Measurements from ENCODE around the gene SLC26A1.
"Not testable (repeated sequence)": the region's sequence is repeated elsewhere in the genome, so short reads cannot be mapped to it uniquely, and the experiment has no call there.

The SLC26A1 gene

DNA sequence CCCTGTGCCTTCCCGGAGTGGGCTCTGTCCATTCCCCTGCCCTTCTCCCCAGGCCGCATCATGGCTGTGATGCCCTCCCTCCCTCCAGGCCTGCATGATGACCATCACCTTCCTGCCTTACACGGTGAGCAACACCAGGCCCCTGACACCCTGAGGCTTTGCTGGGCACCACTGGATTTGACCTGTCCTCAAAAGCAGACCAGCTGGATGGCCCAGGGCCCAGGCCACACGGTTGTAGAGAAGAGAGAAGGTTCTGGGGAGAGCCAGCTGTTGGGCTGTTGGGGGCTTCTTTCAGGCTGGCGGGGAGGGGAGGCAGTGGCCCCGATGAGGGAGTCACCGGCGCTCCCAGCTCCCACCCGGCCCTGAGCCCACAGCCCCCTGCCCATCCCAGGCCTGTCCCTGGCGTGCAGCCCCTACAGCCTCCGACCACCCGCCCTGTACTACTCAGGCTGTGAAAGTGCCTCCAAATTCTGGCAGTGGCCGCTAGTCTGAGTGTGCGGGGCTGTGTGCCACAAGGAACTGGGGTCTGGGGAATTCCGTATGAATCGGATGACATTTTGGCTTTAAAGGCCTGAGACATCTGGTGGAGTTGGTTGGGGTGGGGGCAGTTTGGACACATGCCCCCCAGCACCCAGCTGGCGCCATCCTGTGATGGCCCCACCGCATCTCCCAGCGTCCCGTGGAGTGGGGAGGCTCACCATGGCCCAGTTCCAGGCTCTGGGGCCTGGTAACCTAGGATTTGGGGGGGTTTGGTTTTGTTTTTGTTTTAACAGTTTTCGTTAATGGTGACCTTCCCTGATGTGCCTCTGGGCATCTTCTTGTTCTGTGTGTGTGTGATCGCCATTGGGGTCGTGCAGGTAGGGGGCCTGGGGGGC lies 41.4 kb downstream of the SLC26A1 start:
- DNase-seq = no peak

DNA sequence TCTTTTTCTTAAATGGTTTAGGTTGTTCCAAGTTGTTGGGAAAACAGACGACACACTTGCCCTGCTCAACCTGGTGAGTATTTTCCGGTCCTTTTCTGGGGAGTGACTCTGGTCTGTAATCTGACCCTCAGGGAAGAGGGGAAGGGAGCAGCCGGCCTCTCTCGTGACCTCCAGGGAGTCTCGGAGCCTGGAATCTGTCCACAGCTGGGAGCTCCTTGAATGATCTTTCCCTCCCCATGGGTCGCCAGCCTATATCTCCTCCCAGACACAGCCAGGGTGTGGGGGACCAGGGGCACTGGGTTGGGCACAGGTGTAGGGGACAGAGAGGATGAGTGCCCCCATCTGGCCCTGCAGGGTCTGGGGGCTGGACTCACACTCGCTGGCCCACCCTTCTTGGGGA lies 42.0 kb downstream of the SLC26A1 start:
- no peak for DNase-seq

DNA sequence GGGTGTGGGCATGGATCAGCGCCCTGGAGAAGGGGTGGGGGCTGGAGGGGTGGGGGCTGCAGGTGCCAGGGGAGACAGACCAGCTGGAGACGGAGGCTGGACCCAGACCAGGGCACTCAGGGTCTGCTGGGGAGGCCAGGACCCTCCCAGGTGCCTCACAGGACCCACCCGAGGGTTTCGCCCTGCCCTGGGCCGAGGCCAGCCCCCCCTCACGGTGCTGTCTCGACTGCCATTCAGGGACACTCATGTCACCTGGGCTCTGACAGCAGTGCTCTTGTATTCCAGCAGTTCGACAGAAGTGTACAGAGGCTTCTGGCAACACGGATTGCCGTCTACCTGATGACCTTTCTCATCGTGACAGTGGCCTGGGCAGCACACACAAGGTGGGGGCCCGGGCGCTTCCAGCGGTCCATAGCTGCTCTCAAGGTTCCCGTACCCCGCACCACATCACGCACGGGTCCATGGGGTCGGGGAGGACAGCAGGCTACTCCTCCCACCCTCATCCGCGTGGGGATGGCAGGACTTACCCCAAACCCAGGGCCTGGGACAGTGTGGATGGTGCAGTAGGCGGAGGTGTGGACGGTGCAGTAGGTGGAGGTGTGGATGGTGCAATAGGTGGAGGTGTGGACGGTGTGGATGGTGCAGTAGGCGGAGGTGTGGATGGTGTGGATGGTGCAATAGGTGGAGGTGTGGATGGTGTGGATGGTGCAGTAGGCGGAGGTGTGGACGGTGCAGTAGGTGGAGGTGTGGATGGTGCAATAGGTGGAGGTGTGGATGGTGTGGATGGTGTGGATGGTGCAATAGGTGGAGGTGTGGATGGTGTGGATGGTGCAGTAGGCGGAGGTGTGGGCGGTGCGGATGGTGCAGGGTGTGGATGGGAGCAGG lies 42.8 kb downstream of the SLC26A1 start:
- no peak for DNase-seq

DNA sequence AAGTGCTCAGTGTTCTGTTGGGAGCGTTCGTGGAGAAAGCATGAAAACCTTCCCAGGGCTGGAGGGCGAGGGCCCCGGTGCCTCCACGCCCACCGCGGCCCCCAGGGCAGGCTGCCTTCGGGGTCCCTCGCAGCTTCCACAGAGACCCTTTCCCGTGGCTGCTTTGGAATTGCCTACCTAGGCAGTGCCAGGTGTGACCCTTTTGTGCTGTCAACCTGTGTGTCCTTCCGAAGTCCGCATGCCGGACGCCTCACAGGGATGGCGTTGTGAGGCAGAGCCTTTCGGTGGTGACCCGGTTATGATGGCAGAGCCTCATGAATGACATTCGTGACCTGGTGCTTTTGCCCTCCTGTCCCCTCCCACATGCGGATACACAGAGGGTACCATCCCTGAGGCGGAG lies 43.5 kb downstream of the SLC26A1 start:
- DNase-seq = no peak

DNA sequence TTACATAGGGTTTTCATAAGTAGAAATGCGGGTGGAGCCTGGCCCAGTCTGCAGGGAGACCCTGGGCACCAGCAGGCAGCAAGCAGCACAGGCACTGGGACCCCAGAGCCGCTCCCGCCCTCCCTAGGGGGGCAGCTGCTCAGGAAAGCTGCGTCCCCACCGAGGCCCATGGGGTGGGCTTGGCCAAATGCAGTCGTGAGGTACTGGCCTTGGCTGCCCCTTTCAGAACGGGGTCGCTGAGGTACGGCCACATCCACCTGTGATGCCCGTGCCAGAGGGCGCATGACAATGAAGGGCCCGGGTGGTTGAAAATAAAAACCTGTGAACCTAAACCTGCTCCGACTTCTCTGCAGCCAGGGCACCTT lies 44.3 kb downstream of the SLC26A1 start:
- DNase-seq = no peak

DNA sequence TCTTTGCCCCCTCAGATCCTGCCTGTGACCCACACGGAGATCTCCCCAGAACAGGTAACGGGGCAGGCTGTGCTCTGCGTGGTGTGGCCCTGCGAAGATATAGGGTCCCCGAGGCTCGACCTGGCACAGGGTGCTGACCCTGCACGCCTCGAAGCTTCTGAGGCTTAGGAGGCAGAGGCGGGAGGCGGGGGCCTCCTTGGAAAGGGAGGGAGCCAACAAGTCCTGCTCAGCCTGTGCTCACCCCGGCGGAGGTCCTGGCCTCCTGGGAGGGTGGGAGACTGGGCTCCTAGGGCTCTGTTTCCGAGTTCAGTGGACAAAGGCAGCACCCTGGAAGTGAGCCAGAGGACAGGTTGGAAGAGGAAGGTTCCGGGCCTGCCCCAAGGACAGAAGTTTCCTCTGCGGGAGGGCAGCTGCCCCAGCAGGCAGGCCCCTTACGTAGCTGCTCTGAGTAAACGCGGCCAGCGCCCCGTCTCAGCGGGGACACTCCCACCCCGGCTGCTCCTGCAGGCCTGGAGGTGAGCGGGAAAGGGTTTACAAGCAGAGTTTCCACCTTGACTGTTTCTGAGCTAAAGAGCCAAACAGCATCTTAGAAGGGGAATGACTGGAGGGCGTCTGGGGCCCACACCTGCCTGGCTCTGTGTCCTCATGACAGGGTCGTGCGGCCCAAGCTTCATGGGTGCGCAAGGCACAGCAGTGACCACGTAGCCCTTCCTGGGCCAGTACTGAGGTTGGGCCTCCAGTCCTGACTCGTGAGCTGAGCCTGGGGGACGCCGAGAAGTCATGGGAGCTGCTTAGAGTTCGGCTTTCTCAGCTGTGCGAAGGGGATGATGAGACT lies 44.9 kb downstream of the SLC26A1 start:
- DNase-seq = no peak

DNA sequence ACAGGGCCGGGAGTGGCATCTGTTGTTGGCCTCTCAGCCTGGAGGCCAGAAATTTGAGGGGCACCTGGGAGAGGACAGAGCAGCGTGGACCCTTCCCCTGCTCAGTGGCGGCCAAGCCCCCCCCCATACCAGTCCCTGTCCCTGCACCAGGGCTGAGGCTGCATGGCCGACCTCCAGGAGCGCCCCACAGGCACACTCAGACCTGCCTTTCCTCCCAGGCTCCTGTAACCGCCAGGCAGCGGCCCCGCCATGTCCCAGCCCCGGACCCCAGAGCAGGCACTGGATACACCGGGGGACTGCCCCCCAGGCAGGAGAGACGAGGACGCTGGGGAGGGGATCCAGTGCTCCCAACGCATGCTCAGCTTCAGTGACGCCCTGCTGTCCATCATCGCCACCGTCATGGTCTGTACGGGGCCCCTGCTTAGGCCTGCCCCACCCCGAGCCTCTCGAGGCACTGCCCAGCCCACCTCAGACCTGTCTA lies 45.7 kb downstream of the SLC26A1 start:
- no peak for DNase-seq

DNA sequence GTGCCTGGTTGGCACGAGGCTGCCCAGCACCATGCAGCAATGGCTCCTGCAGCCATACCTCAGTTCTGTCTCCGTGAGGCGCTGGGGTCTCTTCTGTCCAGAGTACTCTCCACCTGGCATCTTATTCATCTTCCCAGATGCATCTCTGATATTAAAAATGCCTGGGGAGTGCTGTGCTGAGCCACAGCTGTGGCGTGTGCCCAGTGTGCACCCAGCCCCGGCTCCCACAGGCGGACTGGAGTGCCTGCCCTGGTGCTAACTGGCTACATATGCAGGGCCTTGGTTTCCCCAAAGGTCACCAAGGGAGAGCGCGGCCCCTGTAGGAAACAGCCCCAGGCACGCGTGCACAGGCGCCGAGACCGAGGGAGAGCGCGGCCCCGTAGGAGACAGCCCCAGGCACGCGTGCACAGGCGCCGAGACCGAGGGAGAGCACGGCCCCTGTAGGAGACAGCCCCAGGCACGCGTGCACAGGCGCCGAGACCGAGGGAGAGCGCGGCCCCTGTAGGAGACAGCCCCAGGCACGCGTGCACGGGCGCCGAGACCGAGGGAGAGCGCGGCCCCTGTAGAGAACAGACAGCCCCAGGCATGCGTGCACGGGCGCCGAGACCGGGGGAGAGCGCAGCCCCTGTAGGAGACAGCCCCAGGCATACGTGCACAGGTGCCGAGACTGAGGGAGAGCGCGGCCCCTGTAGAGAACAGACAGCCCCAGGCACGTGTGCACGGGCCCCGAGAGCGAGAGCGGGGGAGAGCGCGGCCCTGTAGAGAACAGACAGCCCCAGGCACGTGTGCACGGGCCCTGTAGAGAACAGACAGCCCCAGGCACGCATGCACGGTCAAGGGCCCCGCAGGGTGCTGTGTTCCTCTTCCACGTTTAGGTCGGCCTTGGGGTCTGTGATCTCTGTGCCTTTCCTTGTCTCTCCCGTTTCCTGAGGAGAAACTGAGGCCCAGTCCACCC lies 46.4 kb downstream of the SLC26A1 start:
- no peak for DNase-seq

DNA sequence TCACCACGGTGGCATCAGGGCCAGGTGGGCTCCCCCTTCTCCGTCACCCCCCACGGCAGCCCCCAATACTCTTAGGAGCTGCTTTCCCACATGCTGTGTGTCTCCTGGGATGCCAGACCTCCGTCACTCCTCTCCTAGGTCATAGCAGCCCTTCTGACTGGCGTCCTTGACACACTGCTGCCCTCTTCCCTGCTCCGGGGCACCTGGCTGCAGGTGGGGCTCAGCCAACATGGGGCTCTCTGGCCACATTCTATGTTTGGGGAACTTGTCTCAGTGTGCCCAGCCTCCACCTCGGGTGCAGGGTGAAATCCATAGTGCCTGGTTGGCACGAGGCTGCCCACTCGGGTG lies 47.1 kb downstream of the SLC26A1 start:
- no peak for DNase-seq

DNA sequence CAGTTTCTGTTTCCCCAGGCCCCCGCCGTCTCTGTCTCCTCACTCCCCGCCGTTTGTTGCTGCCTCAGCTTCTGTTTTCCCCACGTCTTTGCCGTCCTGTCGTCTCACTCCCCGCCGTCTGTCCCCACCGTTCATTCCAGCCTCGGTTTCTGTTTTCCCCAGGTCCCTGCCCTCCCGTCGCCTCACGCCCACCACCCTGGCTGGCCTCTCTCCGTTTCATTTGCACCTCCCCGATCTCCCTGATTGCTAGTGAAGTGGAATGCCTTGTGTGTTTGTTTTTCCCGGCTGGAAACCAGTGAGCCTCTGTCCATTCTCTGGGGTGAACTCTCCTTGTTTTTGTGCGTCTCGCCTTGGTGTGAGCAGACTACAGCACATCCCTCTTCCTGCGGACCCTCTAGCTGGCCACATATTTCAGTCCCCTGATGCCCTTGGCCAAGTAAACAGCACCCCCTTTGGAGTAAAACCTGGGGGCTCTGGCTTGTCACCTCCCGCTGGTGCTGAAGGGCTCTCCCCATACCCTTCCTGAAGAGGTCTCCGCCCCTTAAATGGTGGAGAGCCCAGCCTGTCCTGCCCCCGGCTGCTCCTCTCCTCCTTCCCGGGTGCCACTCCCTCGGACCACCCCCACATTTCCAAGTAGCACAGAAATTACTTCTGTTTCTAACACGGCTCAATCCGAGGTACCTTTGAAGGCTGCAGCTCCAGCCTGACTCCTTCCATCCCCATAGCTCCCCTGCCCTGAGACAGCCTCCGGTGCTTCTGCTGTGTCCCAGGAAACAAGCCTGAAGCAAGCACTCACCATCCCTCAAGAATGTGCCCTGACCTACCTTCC lies 47.7 kb downstream of the SLC26A1 start:
- DNase-seq = no peak

DNA sequence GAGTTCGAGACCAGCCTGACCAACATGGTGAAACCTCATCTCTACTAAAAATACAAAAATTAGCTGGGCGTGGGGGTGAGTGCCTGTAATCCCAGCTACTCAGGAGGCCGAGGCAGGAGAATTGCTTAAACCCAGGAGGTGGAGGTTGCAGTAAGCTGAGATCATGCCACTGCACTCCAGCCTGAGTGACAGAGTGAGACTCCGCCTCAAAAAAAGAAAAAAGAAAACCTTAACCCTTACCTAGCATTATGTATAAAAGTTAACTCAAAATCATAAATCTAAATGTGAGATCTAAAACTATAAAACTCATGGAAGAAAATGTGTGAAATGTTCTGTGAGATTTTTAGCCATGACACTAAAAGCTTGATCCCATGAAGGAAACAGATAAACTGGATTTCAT lies 53.7 kb downstream of the SLC26A1 start:
- not testable (repeated sequence) for DNase-seq
